Esophagus muscularis mucosa (tissue), 4 donors: ENCODE results near the gene VDAC2. TPM values are rescaled to one million over a fixed set of nuclear protein-coding genes. Genes with fewer than 3 reads are reported as not detected.
"Not testable (repeated sequence)": the region's sequence is repeated elsewhere in the genome, so short reads cannot be mapped to it uniquely, and the experiment has no call there.

ENCODE experiments used
- DNase-seq: peaks from one replicate; pipeline ENCODE4 v3.0.0-alpha.2; 2017; ENCODE audit errors: extremely low spot score
- H3K27ac ChIP-seq, 4 donors: fragments of 200-600 bp; sonication (generic); replicated peaks in 1 of 4; 1 replicate in 3 of 4; 2 replicates in 1 of 4; pipeline ENCODE4 v1.5.1; 2016 to 2019; ENCODE audit warnings: mild to moderate bottlenecking in 1 of 4
- H3K27me3 ChIP-seq, 4 donors: fragments of 200-600 bp; sonication (generic); one replicate each; pipeline versions ENCODE4 v1.5.1 to v1.6.0; 2016 to 2019
- H3K36me3 ChIP-seq, 4 donors: fragments of 200-600 bp; sonication (generic); one replicate each; pipeline ENCODE4 v1.5.1; 2016 to 2019
- H3K4me1 ChIP-seq, 4 donors: fragments of 200-600 bp; sonication (generic); one replicate each; pipeline ENCODE4 v1.5.1; 2016 to 2019
- H3K4me3 ChIP-seq, 4 donors: fragments of 200-600 bp; sonication (generic); 1 replicate in 2 of 4; 2 replicates in 2 of 4; pipeline ENCODE4 v1.5.1; 2016 to 2019; ENCODE audit warnings: mild to moderate bottlenecking in 4 of 4, moderate library complexity in 1 of 4
- H3K9me3 ChIP-seq, 4 donors: fragments of 200-600 bp; sonication (generic); 1 replicate in 3 of 4; 2 replicates in 1 of 4; pipeline ENCODE4 v1.5.1; 2016 to 2019
- EP300 ChIP-seq: sonication (generic); formaldehyde crosslinking; IDR thresholded peaks from one replicate; pipeline ENCODE4 v1.6.1; 2017; ENCODE audit warnings: antibody characterized with exemption
- POLR2A ChIP-seq: fragments of 450-650 bp; IDR thresholded peaks from one replicate; pipeline ENCODE4 v1.6.1; 2017; ENCODE audit warnings: antibody characterized with exemption, moderate library complexity, mild to moderate bottlenecking, low read depth
- POLR2AphosphoS5 ChIP-seq, 2 donors: sonication (generic); formaldehyde crosslinking; IDR thresholded peaks; one replicate each; pipeline ENCODE4 v1.6.1; 2017; ENCODE audit warnings: antibody characterized with exemption in 2 of 2
- WGBS: methylation state at CpG from one replicate; pipeline ENCODE4 v1.1.5; 2018; 5-methylcytosine and 5-hydroxymethylcytosine counted together
- intact Hi-C: fragments of 100-400 bp; cut with DNase I; formaldehyde crosslinking; loops from one replicate; pipeline ENCODE4 v1.15.1; 2023
- total RNA-seq, 4 donors: library from RNA; depleted of rRNA; stranded (reverse); fragments of >200 nt; gene quantifications; one replicate each; pipeline versions ENCODE4 v1.1.0 to v1.2.1, GENCODE V29; 2016
- TF ChIP-seq, protein P1 (sequence below), 3 experiments: fragments of 200-600 bp in 2 of 3; fragments of 450-650 bp in 1 of 3; sonication (generic) in 2 of 3; IDR thresholded peaks; one replicate each; pipeline ENCODE4 v1.5.1; 2017 to 2019; ENCODE audit warnings: antibody characterized with exemption in 3 of 3, mild to moderate bottlenecking in 2 of 3, moderate library complexity in 1 of 3

The VDAC2 gene
- total RNA-seq, 4 donors from 2014 or later, result 194 to 260 (median 234) TPM

DNA sequence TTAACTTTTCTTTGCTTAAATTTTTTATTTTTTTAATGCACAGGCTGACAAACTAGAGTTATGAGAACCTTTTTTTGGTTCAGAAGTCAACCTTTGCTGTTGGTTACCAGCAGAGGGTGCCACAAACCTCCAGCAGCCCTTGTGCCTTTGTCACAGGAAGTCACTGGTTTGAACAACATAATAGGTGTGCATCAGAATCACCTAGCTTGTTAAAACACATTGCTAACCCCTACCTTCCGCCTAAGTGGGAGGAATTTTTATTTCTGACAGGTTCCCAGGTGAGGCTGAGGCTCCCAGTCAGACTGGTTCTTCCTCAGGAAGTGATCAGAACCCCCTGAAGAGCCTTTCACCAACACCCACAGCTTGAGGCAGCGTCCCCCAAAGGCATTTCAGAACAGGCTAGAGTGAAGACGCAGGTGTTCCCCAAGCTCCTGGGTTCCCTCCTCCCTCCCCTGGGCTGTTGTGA, 22.6 kb upstream of the VDAC2 start:
- Histone ChIP-seq H3K36me3 (peaks cover 0 to 6% (median under 1%) of the 10 kb centered on the region in 4 donors), H3K27ac (peak overlapping the region in 1 of 4 donors; percentile 32), H3K4me1 (peaks cover 10 to 31% (median 23%) of the 10 kb centered on the region in 4 donors), H3K27me3 (no peaks in the 10 kb centered on the region), H3K4me3 (no peak overlapping the region), H3K9me3 (no peaks in the 10 kb centered on the region)
- DNase-seq, result no peak
- 83% methylated on average over 3 of the region's 3 CpGs for WGBS
- intact Hi-C loops, result loop anchor here (2.0 to 10.0 kb wide), 2 partner anchors 43 to 73 kb away; partner anchors contain the start of gene SAMD8
- TF ChIP-seq POLR2AphosphoS5 (IDR thresholded peaks at IDR 0.05), result peak in 1 of 2 donors; percentile 28
- no peak for TF ChIP-seq EP300
- TF ChIP-seq POLR2A, result no peak
- TF ChIP-seq, protein P1, sequence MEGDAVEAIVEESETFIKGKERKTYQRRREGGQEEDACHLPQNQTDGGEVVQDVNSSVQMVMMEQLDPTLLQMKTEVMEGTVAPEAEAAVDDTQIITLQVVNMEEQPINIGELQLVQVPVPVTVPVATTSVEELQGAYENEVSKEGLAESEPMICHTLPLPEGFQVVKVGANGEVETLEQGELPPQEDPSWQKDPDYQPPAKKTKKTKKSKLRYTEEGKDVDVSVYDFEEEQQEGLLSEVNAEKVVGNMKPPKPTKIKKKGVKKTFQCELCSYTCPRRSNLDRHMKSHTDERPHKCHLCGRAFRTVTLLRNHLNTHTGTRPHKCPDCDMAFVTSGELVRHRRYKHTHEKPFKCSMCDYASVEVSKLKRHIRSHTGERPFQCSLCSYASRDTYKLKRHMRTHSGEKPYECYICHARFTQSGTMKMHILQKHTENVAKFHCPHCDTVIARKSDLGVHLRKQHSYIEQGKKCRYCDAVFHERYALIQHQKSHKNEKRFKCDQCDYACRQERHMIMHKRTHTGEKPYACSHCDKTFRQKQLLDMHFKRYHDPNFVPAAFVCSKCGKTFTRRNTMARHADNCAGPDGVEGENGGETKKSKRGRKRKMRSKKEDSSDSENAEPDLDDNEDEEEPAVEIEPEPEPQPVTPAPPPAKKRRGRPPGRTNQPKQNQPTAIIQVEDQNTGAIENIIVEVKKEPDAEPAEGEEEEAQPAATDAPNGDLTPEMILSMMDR (IDR thresholded peaks at IDR 0.05), result peak; percentile 68 to 81 (median 77)

DNA sequence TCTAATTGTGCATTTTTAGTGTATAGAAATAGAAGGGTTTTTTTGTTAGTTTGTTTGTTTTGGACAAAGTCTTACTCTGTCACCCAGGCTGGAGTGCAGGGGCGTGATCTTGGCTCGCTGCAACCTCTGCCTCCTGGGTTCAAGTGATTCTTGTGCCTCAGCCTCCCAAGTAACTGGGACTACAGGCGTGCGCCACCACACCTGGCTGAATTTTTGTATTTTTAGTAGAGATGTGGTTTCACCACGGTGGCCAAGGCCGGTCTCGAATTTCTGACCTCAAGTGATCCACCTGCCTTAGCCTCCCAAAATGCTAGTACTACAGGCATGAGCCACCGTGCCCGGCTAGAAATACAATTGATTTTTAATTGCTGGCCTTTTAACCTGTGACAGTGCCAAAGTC, 22.1 kb upstream of the VDAC2 start:
- not testable (repeated sequence) for H3K4me3 ChIP-seq, H3K9me3 ChIP-seq, H3K36me3 ChIP-seq, DNase-seq, H3K27ac ChIP-seq, H3K27me3 ChIP-seq
- 97% methylated on average over 9 of the region's 9 CpGs for WGBS
- H3K4me1 ChIP-seq, result peaks cover 10 to 33% (median 23%) of the 10 kb centered on the region in 4 donors
- intact Hi-C loops, result loop anchor here (2.0 to 10.0 kb wide), 2 partner anchors 42 to 74 kb away; partner anchors contain the start of gene SAMD8

DNA sequence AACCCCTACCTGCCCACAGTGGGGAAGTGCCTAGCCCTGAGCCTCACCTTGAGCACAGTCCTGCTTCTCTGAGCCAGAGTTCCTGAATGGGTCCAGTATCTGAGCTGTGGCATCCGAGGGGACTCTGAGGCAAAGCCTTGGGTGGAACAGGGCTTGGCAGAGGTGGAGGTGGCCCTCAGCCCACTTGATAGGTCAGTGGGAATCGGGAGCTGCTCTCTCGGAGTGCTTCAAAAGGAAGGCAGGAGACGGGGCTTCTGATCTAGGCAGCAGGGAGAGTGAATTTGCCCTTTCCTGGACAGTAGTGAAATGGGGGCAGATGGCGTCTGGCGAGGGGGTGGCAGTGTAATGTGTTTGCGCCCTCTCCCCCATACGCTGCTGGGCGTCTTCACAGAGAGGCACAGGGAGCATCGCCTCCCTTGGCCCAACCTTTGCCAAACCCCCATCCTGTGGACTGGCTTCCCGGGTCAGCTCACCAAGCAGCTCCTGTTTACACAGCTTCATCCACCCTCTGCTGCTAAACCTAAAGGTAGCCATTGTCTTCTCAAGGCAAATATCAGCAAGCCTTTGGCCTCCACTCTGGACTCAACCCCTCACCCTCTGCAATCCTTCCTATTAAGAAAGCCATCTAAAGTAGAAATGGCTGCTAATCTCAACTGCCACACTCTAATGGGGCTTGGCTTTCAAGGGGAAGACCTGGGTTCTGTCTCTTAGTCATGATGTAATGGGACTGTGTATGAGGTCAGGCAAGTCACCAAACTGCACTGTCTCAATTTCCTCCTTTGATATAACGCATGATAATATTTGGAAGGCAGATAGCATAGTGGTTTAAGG, 21.1 kb upstream of the VDAC2 start:
- H3K4me3 ChIP-seq, result no peak overlapping the region
- H3K36me3 ChIP-seq, result no peaks in the 10 kb centered on the region
- no peak for DNase-seq
- intact Hi-C loops, result loop anchor here (2.0 to 10.0 kb wide), 2 partner anchors 41 to 75 kb away; partner anchors contain the start of gene SAMD8
- H3K27me3 ChIP-seq, result no peaks in the 10 kb centered on the region
- no peak overlapping the region for H3K27ac ChIP-seq
- TF ChIP-seq EP300 (no peak), POLR2AphosphoS5 (IDR thresholded peaks at IDR 0.05) (no peak), POLR2A (no peak)
- TF ChIP-seq, protein P1 (IDR thresholded peaks at IDR 0.05), result no peak
- 95% methylated on average over 11 of the region's 12 CpGs for WGBS
- H3K4me1 ChIP-seq, result peaks cover 10 to 33% (median 23%) of the 10 kb centered on the region in 4 donors
- H3K9me3 ChIP-seq, result no peaks in the 10 kb centered on the region

DNA sequence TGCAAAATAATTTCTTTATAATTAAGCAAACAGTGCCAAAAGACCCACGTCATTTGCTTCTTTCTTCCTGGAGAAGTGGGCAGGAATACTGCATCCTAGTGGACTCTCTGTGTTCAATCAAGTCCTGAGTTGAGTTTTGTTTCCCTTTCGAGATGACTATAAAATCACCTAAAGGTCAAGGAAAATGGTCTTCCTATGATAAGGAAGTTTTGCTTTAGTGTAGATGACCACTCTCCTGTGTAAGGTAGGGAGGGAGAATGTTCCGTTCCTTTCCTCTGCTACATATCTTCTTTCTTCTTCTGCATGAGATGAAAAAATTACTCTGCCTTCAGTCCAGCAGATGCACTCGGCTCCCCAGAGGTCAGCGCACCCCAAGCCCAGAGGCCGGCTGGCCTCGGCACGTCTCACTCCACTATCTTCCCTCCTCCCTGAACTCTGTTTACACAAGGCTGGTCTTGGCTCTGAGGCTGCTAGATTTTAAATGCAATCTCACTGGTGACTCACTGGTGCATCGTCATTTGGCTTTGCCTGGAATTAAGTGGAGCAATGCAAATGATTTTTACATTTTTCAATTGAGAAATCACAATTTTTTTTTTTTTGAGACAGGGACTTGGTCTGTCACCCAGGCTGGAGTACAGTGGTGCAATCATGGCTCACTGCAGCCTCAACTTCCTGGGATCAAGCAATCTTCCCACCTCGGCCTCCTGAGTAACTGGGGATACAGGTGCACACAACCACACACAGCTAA, 18.6 kb upstream of the VDAC2 start:
- Histone ChIP-seq H3K4me1 (peaks cover 10 to 39% (median 26%) of the 10 kb centered on the region in 4 donors), H3K4me3 (no peak overlapping the region), H3K36me3 (no peaks in the 10 kb centered on the region), H3K9me3 (no peaks in the 10 kb centered on the region), H3K27ac (peak overlapping the region; percentile 69 to 85 (median 80)), H3K27me3 (no peaks in the 10 kb centered on the region)
- intact Hi-C loops, result no loop called here
- no peak for DNase-seq
- WGBS, result 28% methylated on average over 10 of the region's 10 CpGs
- TF ChIP-seq POLR2A, result no peak
- peak; percentile 65 to 89 for TF ChIP-seq POLR2AphosphoS5 (IDR thresholded peaks at IDR 0.05)
- peak; percentile 38 for TF ChIP-seq EP300
- TF ChIP-seq, protein P1 (IDR thresholded peaks at IDR 0.05), result peak in 2 of 3 experiments; percentile 11 to 30

DNA sequence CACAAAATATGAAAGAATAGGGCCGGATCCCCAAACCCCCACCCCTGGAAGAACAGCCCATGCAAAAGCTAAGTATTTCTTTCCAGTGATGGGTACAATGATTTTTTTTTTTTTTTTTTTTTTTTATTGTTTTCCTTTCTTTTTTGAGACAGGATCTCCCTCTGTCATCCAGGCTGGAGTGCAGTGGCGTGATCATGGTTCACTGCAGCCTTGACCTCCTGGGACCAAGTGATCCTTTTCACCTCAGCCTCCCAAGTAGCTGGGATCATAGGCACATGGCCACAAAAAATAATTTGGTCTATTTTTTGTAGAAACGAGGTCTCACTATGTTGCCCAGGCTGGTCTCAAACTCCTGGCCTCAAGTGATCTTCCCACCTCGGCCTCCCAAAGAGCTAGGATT, 16.0 kb upstream of the VDAC2 start:
- H3K36me3 ChIP-seq, DNase-seq, H3K4me3 ChIP-seq, H3K9me3 ChIP-seq, H3K27me3 ChIP-seq, intact Hi-C loops: not testable (repeated sequence)
- Histone ChIP-seq H3K4me1 (peaks cover 10 to 37% (median 25%) of the 10 kb centered on the region in 4 donors), H3K27ac (peak overlapping the region in 2 of 4 donors; percentile 10 to 62)
- WGBS, result 97% methylated on average over 4 of the region's 4 CpGs
